GM21529 (cell line): ENCODE data around the gene PFKL.

Experiments used
- ATAC-seq: cut with Tn5 transposase; IDR thresholded peaks from one replicate; pipeline ENCODE4 v1.9.1; 2021; ENCODE audit not compliant: unreplicated experiment

The PFKL gene

DNA sequence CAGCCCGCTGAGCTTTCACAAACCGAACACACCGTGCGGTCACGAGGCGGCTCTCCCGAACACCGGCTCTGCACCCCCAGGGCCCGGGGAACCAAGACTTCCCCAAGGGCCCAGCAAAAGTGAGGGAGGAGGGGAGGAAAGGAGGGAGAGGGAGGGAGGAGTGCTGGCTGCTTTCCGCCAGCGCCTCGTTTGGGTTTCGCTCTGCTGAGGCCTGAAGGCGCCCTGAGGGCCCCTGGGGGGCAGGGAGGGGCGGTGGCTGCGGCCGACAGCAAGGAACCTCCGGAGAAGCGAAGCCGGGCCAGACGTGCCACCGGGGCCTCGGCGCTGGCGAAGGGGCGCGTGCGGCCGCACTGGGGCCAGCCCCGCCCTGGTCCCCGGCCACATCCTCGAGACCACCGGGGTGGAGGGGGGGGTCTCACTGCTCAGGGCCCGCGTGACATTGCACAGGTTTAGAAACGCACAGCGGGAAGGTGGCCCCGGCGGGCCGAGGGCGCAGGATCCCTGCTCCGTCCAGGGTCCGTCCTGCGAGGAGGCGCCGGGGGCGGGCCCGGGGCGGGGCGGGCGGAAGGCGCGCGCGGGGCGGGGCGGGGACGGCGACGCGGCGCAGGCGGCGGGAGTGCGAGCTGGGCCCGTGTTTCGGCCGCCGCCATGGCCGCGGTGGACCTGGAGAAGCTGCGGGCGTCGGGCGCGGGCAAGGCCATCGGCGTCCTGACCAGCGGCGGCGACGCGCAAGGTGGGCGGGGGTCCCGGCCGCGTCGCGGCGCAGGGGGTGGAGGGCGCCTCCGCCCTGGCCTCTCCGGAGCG lies at the start of gene PFKL:
TSS of gene PFKL (plus strand) at position 596 of the 804 bp plus-strand sequence. CDS start at position 649, 53 bp downstream.
- ATAC-seq: peak; percentile 54

DNA sequence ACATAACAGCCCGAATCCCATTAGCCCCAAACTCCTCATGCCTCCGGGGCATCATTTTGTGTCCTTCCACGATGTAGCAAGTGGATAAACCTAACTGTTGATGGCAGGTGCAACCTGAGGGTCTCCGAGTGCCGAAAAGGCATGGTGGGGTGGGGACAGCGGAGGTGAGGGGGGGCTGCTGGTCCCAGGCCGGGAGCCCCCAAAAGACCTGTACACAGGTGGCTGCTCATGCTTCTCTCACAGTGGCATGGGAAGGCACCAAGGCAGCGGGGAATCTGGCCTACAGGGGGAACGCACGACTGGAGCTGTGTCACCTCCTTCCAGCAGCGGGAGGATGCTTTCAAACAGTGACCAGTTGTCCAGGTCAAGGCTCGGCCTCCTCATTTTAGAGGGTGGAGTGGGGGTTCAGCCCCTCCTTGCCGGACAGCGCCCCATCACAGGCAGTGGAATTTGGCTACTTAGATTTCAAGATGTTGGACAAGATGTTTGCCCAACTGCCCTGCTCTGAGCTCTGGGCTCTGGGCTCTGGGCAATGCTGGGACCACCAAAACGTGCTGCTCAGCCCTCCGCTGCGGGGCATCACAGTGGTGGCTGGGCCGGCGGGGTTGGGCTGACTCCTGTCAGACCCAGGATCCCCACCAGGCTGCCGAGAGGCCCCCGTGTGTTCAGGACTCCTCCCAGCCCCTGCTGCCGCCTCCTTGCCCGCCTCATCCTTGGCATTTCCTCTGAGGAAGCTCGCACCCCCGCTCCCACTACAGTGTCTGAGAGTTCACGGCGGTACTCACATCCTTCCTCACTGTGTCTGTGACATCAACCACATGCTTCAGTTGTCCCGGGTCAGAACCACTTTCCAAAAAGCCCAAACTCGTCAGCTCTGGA lies 45.8 kb upstream of the PFKL start:
- no peak for ATAC-seq

GRCh38 chr21:44255511-44255981 lies 44.3 kb upstream of the PFKL start:
- ATAC-seq: no peak

DNA sequence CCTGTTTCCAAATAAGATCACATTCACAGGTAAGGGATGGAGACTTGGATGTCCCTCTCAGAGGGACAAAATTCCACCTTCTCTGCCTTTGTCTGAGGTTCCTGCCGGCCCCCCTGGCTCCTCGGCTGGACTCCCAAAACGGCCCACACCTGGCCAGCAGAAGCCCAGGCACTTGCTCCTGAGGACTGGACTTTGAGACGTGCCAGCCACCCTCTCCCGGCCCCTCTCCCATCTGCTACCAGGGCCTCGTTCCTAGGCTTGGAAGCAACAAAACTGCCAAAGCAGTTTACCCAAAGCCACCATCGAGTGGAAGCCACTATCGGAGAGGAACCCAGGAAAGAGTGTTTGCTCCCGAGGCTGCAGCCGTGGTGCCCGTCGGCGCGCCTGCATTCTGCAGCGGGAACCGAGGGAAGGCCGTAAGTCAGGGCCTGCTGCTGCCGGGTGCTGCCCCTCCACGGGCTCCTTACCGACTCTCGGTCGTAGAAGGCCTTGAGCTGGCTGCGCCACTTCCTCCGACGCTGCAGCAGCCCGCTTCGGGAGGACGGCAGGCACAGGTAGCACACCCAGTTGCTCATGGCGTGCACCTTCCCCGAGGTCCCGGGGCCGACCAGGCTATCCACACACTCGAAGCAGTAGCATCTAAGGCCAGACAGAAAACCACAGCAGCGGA lies 41.7 kb upstream of the PFKL start:
- ATAC-seq: no peak

- ATAC-seq: no peak
Observed at GRCh38 chr21:44259082-44259705, 40.7 kb upstream of the PFKL start.

- no peak for ATAC-seq
Observed at GRCh38 chr21:44260066-44260465, 39.8 kb upstream of the PFKL start.

GRCh38 chr21:44260791-44261631 lies 38.8 kb upstream of the PFKL start:
- ATAC-seq: no peak

DNA sequence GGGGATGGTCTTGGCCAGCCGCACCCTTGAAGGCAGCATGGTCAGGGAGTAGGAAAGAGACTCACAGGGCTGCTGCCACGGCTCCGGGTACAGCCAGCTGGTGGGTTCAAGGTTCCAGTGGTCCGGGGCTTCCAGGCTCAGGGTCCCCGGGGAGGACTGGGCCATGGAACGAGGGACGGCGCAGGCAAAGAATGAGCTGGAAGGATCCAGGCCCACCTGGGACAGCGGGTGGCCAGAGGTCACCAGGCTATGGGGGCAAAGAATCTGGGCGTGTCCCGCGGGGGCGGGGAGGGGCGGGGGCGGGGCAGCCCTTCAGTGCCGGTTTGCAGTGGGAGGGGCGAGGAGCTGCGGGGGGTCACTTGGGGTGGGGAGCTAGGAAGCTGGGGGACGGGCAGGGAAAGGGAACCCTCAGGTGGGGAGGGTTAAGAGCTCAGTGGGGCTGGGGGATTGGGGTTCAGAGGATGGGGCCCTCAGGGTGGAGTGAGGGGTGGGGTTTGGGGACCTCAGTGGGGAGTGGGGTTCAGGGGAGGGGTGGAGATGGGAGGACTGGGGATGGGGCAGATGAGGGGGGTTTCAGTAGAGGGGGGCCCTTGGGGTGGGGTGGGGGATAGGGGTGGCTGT lies 38.1 kb upstream of the PFKL start, which contains the start of gene DNMT3L:
TSS of gene DNMT3L (minus strand) at position 223 of the 621 bp plus-strand sequence. CDS start 638 bp downstream, outside the sequence.
- no peak for ATAC-seq

DNA sequence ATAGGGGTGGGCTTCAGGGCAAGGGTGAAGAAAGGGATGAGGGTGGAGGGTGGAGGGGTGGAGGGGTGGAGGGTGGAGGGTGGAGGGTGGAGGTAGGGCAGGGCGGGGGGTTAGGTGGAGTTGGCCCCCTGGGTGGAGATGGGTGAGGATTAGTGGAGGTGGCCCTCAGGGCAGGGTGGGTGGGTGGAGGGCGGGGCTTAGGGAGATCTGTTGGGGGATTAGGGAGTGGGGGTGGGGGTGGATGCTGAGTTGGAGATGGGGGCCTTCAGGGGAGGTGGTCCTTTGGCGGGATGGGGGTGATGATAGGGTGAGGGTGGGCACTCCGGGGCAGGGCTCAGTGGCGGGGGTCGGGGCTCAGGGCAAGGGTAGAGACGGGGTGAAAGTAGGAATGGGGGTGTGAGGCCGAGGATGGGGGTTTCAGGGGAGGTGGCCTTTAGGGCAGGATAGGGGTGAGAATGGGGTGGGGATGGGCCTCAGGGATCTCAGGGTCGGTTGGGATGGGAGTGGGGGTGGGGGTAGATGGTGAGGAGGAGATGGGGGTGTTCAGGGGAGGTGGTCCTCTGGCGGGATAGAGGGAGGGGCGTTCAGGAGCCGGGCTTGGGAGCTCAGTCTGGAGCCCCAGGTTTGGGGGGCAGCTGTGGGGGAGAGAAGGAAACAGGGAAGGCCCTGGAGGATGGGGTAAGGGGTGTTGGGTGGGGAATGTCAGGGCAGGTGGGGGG lies 37.4 kb upstream of the PFKL start:
- no peak for ATAC-seq

GRCh38 chr21:44263221-44263760 lies 36.6 kb upstream of the PFKL start:
- no peak for ATAC-seq

DNA sequence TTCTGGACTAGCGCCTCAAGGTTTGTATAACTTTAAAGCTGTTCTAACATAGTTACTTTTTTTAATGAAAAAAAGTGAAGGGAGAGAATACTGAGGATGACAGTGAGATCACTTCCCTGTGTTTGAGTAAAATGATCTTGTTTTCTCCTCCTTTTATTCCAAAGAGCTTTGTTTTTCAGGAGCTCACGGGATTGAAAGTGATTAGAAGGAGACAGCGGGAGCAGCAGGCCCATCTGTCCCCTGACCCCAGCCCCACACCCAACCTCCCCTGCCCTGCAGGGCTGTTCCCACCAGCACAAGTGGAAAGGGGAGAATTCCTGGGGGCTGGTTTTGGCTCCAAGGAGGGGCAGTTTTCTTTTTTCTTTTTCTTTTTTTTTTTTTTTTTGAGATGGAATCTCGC lies 36.1 kb upstream of the PFKL start:
- ATAC-seq: no peak

GRCh38 chr21:44265734-44266270 lies 34.1 kb upstream of the PFKL start:
- no peak for ATAC-seq

DNA sequence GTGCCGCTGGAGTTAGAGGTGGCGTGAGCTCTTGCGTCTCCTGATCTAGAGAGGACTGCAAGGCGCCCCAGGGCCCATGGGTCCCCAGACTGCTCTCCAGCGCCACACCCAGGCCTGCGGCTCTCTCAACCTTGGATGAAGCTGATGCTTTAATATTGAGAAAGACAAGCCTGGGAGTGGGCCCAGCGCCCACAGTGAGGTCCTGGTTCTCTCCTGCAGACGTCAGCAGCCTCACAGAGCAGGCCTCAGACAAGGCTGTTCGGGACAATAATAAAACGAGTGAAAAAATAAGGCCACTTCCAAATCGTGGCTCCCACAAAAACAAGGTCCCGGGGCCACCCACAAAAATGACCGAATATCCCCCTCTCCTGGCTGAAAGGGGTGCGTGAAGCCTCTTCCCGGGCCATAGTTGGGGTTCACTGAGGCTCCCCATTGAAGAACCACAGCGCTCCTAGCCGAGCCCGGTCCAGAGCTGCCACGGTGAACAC lies 32.2 kb upstream of the PFKL start:
- ATAC-seq: no peak

DNA sequence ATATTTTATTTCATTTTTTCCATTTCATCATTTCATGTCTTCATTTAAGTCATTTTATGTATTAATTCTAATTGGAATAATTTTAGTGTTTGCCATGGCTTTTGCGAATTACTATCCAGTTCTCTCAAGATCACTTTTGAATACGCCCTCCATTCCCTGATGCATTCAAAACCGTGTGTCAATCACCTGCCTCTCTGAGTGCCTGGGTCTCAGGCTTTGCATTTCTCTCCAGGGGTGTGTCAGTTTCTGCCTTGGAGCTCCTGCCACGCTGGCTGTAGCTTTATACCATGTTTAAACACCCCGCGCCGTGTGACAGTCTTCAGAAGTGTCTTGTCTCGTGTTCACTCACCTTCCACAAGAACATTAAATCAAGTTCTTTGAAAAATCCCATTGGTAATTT lies 30.8 kb upstream of the PFKL start:
- ATAC-seq: no peak

- ATAC-seq: no peak
Observed at GRCh38 chr21:44271558-44272283, 28.1 kb upstream of the PFKL start.

GRCh38 chr21:44272284-44272858 lies 27.5 kb upstream of the PFKL start:
- ATAC-seq: no peak

GRCh38 chr21:44273046-44273445 lies 26.8 kb upstream of the PFKL start:
- ATAC-seq: no peak
